ENCODE measurements around the gene MYOZ2. TPM values are rescaled to one million over a fixed set of nuclear protein-coding genes. Genes with fewer than 3 reads are reported as not detected.
A peak's percentile ranks its signal among the peaks of the same experiment; 100 is the strongest.

Gene MYOZ2
- total RNA-seq, 3 donors from 2014 or later = not detected

DNA sequence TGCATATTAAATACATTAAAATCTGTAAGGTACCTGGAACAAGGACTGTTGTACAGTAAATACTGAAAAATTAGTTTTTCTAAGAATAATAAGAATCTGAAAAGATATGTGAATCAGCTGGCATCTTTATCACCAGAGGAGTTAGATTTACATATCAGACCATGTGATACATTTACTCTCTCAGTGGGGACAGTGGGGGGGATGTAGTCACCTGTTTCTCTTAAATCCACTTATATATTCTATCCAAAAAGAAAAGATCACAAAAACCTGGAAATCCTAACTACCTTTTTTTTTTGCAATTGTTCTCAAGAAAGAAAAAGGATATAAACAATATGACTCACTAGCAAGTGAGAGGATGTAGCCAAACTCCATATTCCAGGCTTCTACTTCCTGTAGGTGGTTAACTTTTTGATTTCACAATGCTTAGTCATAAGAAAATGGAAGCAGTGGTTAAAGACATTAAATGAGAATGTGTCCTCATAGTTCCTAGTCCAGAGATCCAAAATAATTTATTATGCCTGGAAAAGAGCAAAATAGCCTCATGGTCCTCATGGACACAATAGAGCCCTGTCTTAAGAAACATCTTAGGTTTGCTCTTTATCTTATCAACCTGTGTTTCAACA is 22.5 kb upstream of the MYOZ2 start:
- ATAC-seq (peak in 1 of 2 donors; percentile 40), DNase-seq (no peak)
- Mint-ChIP-seq H3K4me3 (no peak overlapping the region), H3K27me3 (ENCODE audit: low read depth) (peaks cover 6% of the 10 kb centered on the region), H3K36me3 (ENCODE audit: insufficient read depth) (no peaks in the 10 kb centered on the region), H3K4me1 (ENCODE audit: low read depth) (peaks cover 3% of the 10 kb centered on the region), H3K9me3 (no peaks in the 10 kb centered on the region)

- H3K4me3 Mint-ChIP-seq = no peak overlapping the region
- DNase-seq = no peak
- H3K4me1 Mint-ChIP-seq (ENCODE audit: low read depth) = peaks cover 3% of the 10 kb centered on the region
- peaks cover 6% of the 10 kb centered on the region for H3K27me3 Mint-ChIP-seq (ENCODE audit: low read depth)
- no peak for ATAC-seq
- no peaks in the 10 kb centered on the region for H3K36me3 Mint-ChIP-seq (ENCODE audit: insufficient read depth)
- no peaks in the 10 kb centered on the region for H3K9me3 Mint-ChIP-seq
Measured at GRCh38 chr4:119116021-119116420, 19.6 kb upstream of the MYOZ2 start.

DNA sequence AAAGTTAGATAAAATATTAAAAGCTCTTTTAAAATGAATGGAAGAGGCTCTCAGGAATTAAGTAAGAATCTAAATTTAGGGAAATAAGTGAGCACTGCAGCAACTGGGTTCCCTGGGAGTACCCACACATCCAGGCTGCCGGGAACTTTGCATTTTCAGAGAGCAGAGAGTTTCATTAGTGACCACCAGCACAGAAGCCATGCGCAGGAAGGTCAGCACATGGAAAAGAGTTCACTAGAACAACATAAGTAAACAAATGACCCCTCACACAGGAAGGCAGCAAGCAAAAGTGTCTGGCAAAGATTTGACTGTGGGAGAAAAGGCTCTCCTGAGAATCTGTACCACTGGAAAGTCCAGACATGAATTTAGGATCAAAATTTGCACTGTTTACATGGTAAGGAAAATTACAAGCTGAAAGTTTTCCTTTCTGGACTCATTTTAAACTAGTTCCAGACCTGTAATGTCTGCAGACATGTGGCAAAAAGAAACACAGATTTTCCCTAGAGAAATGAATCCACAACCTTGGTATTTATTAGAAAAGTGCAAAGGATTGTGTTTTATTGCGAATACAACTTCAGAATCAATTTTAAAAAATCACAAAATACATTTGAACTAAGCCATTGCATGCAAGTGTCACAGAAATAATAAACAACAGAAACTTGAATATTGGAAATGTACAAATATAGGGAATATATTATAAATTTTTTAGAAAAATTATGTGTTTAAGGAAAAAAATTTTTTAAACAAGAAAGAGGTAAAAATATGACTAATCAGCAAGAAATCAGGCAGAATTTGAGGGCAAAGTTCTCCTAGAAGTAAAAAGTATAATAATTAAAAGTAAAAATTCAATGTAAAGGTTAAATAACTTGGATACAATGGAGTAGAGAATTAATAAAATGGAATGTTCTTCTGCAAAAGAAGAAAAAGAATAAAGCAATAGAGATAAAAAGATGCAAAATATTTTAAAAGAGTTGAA is 18.4 kb upstream of the MYOZ2 start:
- Mint-ChIP-seq H3K9me3 (no peaks in the 10 kb centered on the region), H3K4me1 (ENCODE audit: low read depth) (peaks cover 3% of the 10 kb centered on the region), H3K27me3 (ENCODE audit: low read depth) (peaks cover 6% of the 10 kb centered on the region), H3K36me3 (ENCODE audit: insufficient read depth) (no peaks in the 10 kb centered on the region), H3K4me3 (no peak overlapping the region)
- DNase-seq (no peak), ATAC-seq (no peak)

GRCh38 chr4:119118397-119118796 is 17.2 kb upstream of the MYOZ2 start:
- H3K4me3 Mint-ChIP-seq = no peak overlapping the region
- ATAC-seq = no peak
- peaks cover 6% of the 10 kb centered on the region for H3K27me3 Mint-ChIP-seq (ENCODE audit: low read depth)

DNA sequence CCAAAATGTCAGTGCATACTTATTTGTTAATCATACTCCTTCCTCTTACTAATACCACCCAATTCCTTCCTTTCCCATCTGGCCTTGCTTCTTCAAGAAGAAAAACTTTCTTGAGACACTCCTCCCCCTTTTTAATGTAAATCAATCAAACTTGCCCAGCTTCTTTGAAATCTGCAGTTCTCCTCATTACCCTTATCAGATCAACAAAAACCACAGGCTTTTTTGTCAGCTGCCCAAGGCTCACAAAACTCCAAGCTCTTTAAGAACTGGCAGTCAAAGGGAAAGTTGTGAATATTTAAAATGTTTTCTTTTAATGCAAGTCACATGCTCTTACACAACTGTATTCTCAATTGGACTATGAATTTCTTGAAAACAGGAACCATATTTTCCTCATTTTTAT is 11.3 kb upstream of the MYOZ2 start:
- ATAC-seq (no peak), DNase-seq (no peak)
- no peaks in the 10 kb centered on the region for H3K9me3 Mint-ChIP-seq
- H3K4me3 Mint-ChIP-seq = no peak overlapping the region
- H3K4me1 Mint-ChIP-seq (ENCODE audit: low read depth) = peaks cover 5% of the 10 kb centered on the region
- H3K36me3 Mint-ChIP-seq (ENCODE audit: insufficient read depth) = no peaks in the 10 kb centered on the region
- H3K27me3 Mint-ChIP-seq (ENCODE audit: low read depth) = no peaks in the 10 kb centered on the region

More at GRCh38 chr4:119118397-119118796, 17.2 kb upstream of the MYOZ2 start:
- Mint-ChIP-seq H3K4me1 (ENCODE audit: low read depth) (no peaks in the 10 kb centered on the region), H3K9me3 (no peaks in the 10 kb centered on the region), H3K36me3 (ENCODE audit: insufficient read depth) (no peaks in the 10 kb centered on the region)
- no peak for DNase-seq

DNA sequence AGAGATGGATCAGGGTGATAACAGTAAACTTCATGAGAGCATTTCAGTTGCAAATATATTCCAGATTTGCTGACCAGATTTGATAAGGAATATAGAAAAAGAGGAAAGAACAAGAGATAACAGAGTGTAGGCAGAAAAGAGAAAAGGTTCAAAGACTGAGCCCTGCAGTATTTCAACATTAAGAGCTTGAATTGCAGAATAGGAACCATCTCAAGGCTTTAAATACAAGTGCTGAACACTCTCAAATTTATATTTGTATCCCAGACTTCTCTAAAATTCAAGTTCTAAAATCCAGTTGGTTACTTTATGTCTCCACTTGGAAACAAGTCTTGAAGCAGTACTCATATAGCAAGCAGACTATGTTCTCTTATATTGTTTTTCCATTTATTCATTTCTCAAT is 9.7 kb upstream of the MYOZ2 start:
- H3K4me1 Mint-ChIP-seq (ENCODE audit: low read depth) = peaks cover 5% of the 10 kb centered on the region
- H3K9me3 Mint-ChIP-seq = no peaks in the 10 kb centered on the region
- DNase-seq (no peak), ATAC-seq (no peak)
- H3K36me3 Mint-ChIP-seq (ENCODE audit: insufficient read depth) = no peaks in the 10 kb centered on the region
- no peaks in the 10 kb centered on the region for H3K27me3 Mint-ChIP-seq (ENCODE audit: low read depth)
- no peak overlapping the region for H3K4me3 Mint-ChIP-seq

GRCh38 chr4:119128148-119128547 is 7.5 kb upstream of the MYOZ2 start:
- Mint-ChIP-seq H3K36me3 (ENCODE audit: insufficient read depth) (no peaks in the 10 kb centered on the region), H3K4me3 (no peak overlapping the region), H3K27me3 (ENCODE audit: low read depth) (no peaks in the 10 kb centered on the region), H3K4me1 (ENCODE audit: low read depth) (peaks cover 5% of the 10 kb centered on the region), H3K9me3 (no peaks in the 10 kb centered on the region)
- DNase-seq = no peak
- ATAC-seq = no peak

GRCh38 chr4:119130365-119131065 is 5.1 kb upstream of the MYOZ2 start:
- Mint-ChIP-seq H3K9me3 (no peaks in the 10 kb centered on the region), H3K36me3 (ENCODE audit: insufficient read depth) (no peaks in the 10 kb centered on the region), H3K4me3 (no peak overlapping the region), H3K4me1 (ENCODE audit: low read depth) (no peaks in the 10 kb centered on the region), H3K27me3 (ENCODE audit: low read depth) (no peaks in the 10 kb centered on the region)
- no peak for ATAC-seq
- no peak for DNase-seq

DNA sequence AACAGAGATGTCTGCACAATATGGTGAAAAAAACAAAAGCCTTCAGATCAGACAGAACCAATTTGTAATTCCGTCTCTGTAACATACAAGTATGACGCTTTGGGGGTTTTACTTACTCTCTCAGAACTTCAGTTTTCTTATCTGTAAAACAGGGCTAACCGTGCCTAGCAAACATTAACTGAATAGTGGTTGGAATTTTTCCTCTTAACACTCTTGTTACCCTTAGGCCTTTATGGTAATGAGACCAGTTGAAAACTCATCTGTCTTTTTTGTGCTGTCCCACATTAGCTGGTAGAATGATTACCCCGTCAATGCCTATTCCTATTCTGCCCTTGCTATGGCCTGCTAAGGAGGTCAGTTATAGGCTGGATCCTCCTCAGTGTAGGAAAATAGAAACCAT is 4.5 kb upstream of the MYOZ2 start:
- DNase-seq = no peak
- Mint-ChIP-seq H3K36me3 (ENCODE audit: insufficient read depth) (no peaks in the 10 kb centered on the region), H3K4me3 (no peak overlapping the region), H3K9me3 (no peaks in the 10 kb centered on the region), H3K4me1 (ENCODE audit: low read depth) (no peaks in the 10 kb centered on the region), H3K27me3 (ENCODE audit: low read depth) (no peaks in the 10 kb centered on the region)
- no peak for ATAC-seq

- Mint-ChIP-seq H3K27me3 (ENCODE audit: low read depth) (no peaks in the 10 kb centered on the region), H3K9me3 (no peaks in the 10 kb centered on the region), H3K36me3 (ENCODE audit: insufficient read depth) (no peaks in the 10 kb centered on the region), H3K4me3 (no peak overlapping the region), H3K4me1 (ENCODE audit: low read depth) (peaks cover under 1% of the 10 kb centered on the region)
- no peak for DNase-seq
- ATAC-seq = no peak
Measured at GRCh38 chr4:119132306-119132705, 3.3 kb upstream of the MYOZ2 start.

DNA sequence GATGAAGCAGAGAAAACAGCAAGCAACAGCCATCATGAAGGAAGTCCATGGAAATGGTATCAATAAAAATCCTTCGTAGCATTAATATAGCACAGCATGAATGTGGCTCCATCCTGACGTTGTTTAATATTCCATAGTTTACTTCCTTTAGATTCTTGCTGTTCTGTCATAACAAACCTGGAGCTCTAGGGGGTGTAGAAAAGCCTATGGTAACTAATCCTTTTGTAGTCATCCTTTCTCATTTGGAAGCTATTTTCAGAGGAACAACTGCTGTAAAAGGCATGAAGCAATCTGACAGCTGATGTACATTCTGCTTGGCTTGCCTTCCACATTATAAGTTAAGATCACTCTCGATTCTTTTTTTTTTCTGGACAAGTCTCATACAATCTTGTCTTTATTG is 914 bp downstream of the MYOZ2 start:
- DNase-seq = no peak
- H3K4me1 Mint-ChIP-seq (ENCODE audit: low read depth) = peaks cover 27% of the 10 kb centered on the region
- H3K4me3 Mint-ChIP-seq = no peak overlapping the region
- no peaks in the 10 kb centered on the region for H3K9me3 Mint-ChIP-seq
- H3K27me3 Mint-ChIP-seq (ENCODE audit: low read depth) = no peaks in the 10 kb centered on the region
- H3K36me3 Mint-ChIP-seq (ENCODE audit: insufficient read depth) = no peaks in the 10 kb centered on the region
- no peak for ATAC-seq

- H3K27me3 Mint-ChIP-seq (ENCODE audit: low read depth) = no peaks in the 10 kb centered on the region
- no peaks in the 10 kb centered on the region for H3K9me3 Mint-ChIP-seq
- ATAC-seq (no peak), DNase-seq (no peak)
- H3K36me3 Mint-ChIP-seq (ENCODE audit: insufficient read depth) = no peaks in the 10 kb centered on the region
- H3K4me1 Mint-ChIP-seq (ENCODE audit: low read depth) = peaks cover 27% of the 10 kb centered on the region
- no peak overlapping the region for H3K4me3 Mint-ChIP-seq
Measured at GRCh38 chr4:119138046-119138445, 2.4 kb downstream of the MYOZ2 start.

DNA sequence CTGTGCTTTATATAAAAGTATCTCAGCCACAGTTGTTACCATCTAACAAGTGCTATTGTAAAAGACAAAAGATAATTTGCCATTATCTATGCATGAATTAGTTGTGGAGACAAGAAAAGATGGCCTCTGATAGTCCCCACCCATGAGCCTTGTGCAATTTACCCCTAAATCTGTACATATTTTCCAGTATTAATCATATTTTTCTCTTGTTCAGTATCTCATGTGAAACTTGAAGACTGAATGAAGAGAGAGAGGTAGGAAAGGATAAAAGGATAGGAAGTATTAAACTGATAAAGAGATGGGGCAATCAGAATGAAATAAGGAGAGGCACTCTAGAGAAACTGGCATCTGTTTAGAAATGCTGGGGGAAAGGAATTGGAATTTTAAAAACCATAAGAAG is 3.7 kb downstream of the MYOZ2 start:
- H3K9me3 Mint-ChIP-seq = no peaks in the 10 kb centered on the region
- DNase-seq = no peak
- H3K36me3 Mint-ChIP-seq (ENCODE audit: insufficient read depth) = no peaks in the 10 kb centered on the region
- peaks cover 27% of the 10 kb centered on the region for H3K4me1 Mint-ChIP-seq (ENCODE audit: low read depth)
- no peaks in the 10 kb centered on the region for H3K27me3 Mint-ChIP-seq (ENCODE audit: low read depth)
- peak overlapping the region; percentile 36 for H3K4me3 Mint-ChIP-seq
- ATAC-seq = no peak

GRCh38 chr4:119139822-119140252 is 4.2 kb downstream of the MYOZ2 start:
- ATAC-seq = peak in 1 of 2 donors; percentile 27
- DNase-seq = no peak
- no peaks in the 10 kb centered on the region for H3K36me3 Mint-ChIP-seq (ENCODE audit: insufficient read depth)
- peaks cover 27% of the 10 kb centered on the region for H3K4me1 Mint-ChIP-seq (ENCODE audit: low read depth)
- H3K9me3 Mint-ChIP-seq = no peaks in the 10 kb centered on the region
- H3K27me3 Mint-ChIP-seq (ENCODE audit: low read depth) = no peaks in the 10 kb centered on the region
- peak overlapping the region; percentile 36 for H3K4me3 Mint-ChIP-seq
